Naive thymus-derived CD4-positive, alpha-beta T cell (primary cell): Measurements from ENCODE around the gene MECP2. TPM values are rescaled to one million over a fixed set of nuclear protein-coding genes. Genes with fewer than 3 reads are reported as not detected.

Experiments used
- ATAC-seq: fragments of 150-1000 bp; cut with Tn5 transposase; 2 replicates; pipeline ENCODE4 v1.10.0; 2021; ENCODE audit warnings: mild to moderate bottlenecking, moderate library complexity
- CTCF ChIA-PET: fragments of 350-600 bp; sonication (Branson Sonifier 250); formaldehyde crosslinking; loops from one replicate; lab custom pipeline; 2021; ENCODE audit warnings: antibody characterized with exemption; lab: Charles Lee
- POLR2A ChIA-PET: fragments of 350-600 bp; sonication (Branson Sonifier 250); formaldehyde crosslinking; loops from one replicate; lab custom pipeline; 2021; ENCODE audit warnings: antibody characterized with exemption, inconsistent platforms; lab: Charles Lee
- DNase-seq, 9 donors: peaks; one replicate each; pipeline versions ENCODE4 v3.0.0 to v3.0.0-alpha.2; 2020 to 2022; ENCODE audit warnings: mixed read lengths in 1 of 9
- H3K27ac ChIP-seq: one replicate; pipeline ENCODE4 v1.7.0; 2013; ENCODE audit warnings: mild to moderate bottlenecking, low read depth, low read length, moderate library complexity
- H3K27me3 ChIP-seq, 2 donors: one replicate each; pipeline ENCODE4 v1.7.0; 2013; ENCODE audit warnings: low read length in 2 of 2, mild to moderate bottlenecking in 2 of 2, moderate library complexity in 2 of 2; ENCODE audit not compliant: control insufficient read depth in 2 of 2, insufficient read depth in 2 of 2
- H3K36me3 ChIP-seq, 3 experiments: 1 replicate in 2 of 3; 2 replicates in 1 of 3; pipeline ENCODE4 v1.7.0; 2013; ENCODE audit warnings: low read length in 3 of 3, mild to moderate bottlenecking in 3 of 3, moderate library complexity in 1 of 3; ENCODE audit not compliant: insufficient read depth in 3 of 3, control insufficient read depth in 2 of 3
- H3K4me1 ChIP-seq, 2 donors: one replicate each; pipeline ENCODE4 v1.7.0; 2013; ENCODE audit warnings: low read length in 2 of 2, mild to moderate bottlenecking in 2 of 2, moderate library complexity in 1 of 2; ENCODE audit not compliant: control insufficient read depth in 2 of 2, insufficient read depth in 2 of 2
- H3K4me3 ChIP-seq: 2 replicates; pipeline ENCODE4 v1.7.0; 2013; ENCODE audit warnings: mild to moderate bottlenecking, low read length
- H3K9me3 ChIP-seq, 3 experiments: 1 replicate in 2 of 3; 2 replicates in 1 of 3; pipeline ENCODE4 v1.7.0; 2013; ENCODE audit warnings: low read length in 3 of 3; ENCODE audit not compliant: control insufficient read depth in 2 of 3
- H3K27ac Mint-ChIP-seq, 9 donors: one replicate each; pipeline ENCODE4 v1.8.0; 2020 to 2022; ENCODE audit warnings: mixed read lengths in 9 of 9, mild to moderate bottlenecking in 8 of 9, moderate library complexity in 5 of 9, inconsistent platforms in 2 of 9
- H3K27me3 Mint-ChIP-seq, 5 donors: one replicate each; pipeline ENCODE4 v1.8.0; 2021 to 2022; ENCODE audit warnings: mixed read lengths in 5 of 5, mild to moderate bottlenecking in 1 of 5
- H3K36me3 Mint-ChIP-seq, 5 donors: one replicate each; pipeline ENCODE4 v1.8.0; 2020 to 2022; ENCODE audit warnings: mixed read lengths in 5 of 5, mild to moderate bottlenecking in 3 of 5, inconsistent platforms in 1 of 5
- H3K4me1 Mint-ChIP-seq, 7 donors: one replicate each; pipeline ENCODE4 v1.8.0; 2020 to 2022; ENCODE audit warnings: mixed read lengths in 7 of 7, mild to moderate bottlenecking in 3 of 7, inconsistent platforms in 1 of 7
- H3K4me3 Mint-ChIP-seq, 10 donors: one replicate each; pipeline ENCODE4 v1.8.0; 2020 to 2022; ENCODE audit warnings: mild to moderate bottlenecking in 10 of 10, mixed read lengths in 10 of 10, moderate library complexity in 6 of 10, inconsistent platforms in 2 of 10
- H3K9me3 Mint-ChIP-seq, 11 donors: one replicate each; pipeline ENCODE4 v1.8.0; 2020 to 2022; ENCODE audit warnings: mixed read lengths in 11 of 11, mild to moderate bottlenecking in 4 of 11, inconsistent platforms in 1 of 11, moderate library complexity in 1 of 11
- intact Hi-C, 2 donors: fragments of 100-400 bp; cut with micrococcal nuclease; formaldehyde crosslinking; loops; one replicate each; pipeline ENCODE4 v1.15.1; 2023
- polyA plus RNA-seq, 2 donors: library from polyadenylated mRNA; unstranded; fragments of 300-500 nt; fragmentation: Illumina TruSeq; gene quantifications; one replicate each; pipeline ENCODE4 v1.2.3, GENCODE V29; 2021
- total RNA-seq, 6 experiments: library from RNA in 5 of 6; stranded (reverse) in 5 of 6; gene quantifications; 1 replicate in 5 of 6; 2 replicates in 1 of 6; pipeline ENCODE4 v1.2.3 and lab custom pipeline; 2021 to 2026

MECP2 gene
- total and polyA plus RNA-seq, 7 experiments from 2014 or later: 12.1 to 155 (median 97.9) TPM

DNA sequence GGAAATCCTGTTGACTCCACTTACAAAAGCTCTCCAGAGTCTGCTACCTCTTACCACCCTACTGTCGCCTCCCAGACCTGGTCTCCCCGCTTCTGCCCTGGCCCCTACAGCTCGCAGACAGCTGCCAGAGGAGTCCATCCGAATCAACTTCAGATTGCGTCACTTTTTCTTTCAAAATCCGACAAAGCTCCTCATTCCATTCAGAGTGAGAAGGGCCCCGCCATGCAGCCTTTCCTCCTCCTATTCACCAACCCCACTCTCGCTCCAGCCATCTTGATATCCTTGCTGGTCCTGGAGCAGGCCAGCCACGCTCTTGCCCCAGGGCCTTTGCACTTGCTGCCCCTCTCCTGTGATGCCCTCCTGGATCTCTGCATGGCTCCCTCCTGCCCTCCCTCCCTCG lies 41.3 kb upstream of the MECP2 start:
- Mint-ChIP-seq H3K27ac (peak overlapping the region in 3 of 9 donors; percentile 18 to 81 (median 72)), H3K36me3 (no peaks in the 10 kb centered on the region), H3K4me3 (peak overlapping the region in 4 of 10 donors; percentile 32 to 71 (median 44)), H3K4me1 (peaks cover 8 to 29% (median 17%) of the 10 kb centered on the region in 7 donors), H3K27me3 (no peaks in the 10 kb centered on the region), H3K9me3 (peaks cover 0 to 1% (median 0%) of the 10 kb centered on the region in 11 donors)
- H3K4me1 ChIP-seq: peaks cover 16 to 32% of the 10 kb centered on the region in 2 donors
- no peak for DNase-seq
- ATAC-seq: no peak
- intact Hi-C loops: no loop called here
- H3K27ac ChIP-seq: no peak overlapping the region
- no peaks in the 10 kb centered on the region for H3K9me3 ChIP-seq
- H3K4me3 ChIP-seq: no peak overlapping the region
- no peaks in the 10 kb centered on the region for H3K27me3 ChIP-seq
- CTCF ChIA-PET: no interaction called here
- H3K36me3 ChIP-seq: no peaks in the 10 kb centered on the region
- POLR2A ChIA-PET: no interaction called here

- no peaks in the 10 kb centered on the region for H3K9me3 ChIP-seq
- Mint-ChIP-seq H3K4me1 (peaks cover 8 to 29% (median 17%) of the 10 kb centered on the region in 7 donors), H3K36me3 (no peaks in the 10 kb centered on the region), H3K4me3 (peak overlapping the region; percentile 69 to 90 (median 78)), H3K27me3 (no peaks in the 10 kb centered on the region), H3K9me3 (peaks cover 0 to 1% (median 0%) of the 10 kb centered on the region in 11 donors), H3K27ac (peak overlapping the region; percentile 78 to 95 (median 92))
- intact Hi-C loops: loop anchor here (1.0 kb wide), 3 partner anchors 12 to 172 kb away; partner anchors contain the start of gene MECP2 (in 1 of the 2)
- ChIA-PET POLR2A (interaction anchor here (0.6 to 2.5 kb wide), 6 partner anchors 13 to 190 kb away, joined by 3 to 10 read pairs (median 4); no protein-coding TSS in a partner anchor), CTCF (interaction anchor here (0.6 to 1.5 kb wide), 5 partner anchors 11 to 226 kb away, joined by 3 to 9 read pairs (median 4); no protein-coding TSS in a partner anchor)
- H3K4me3 ChIP-seq: peak overlapping the region; percentile 38
- no peaks in the 10 kb centered on the region for H3K27me3 ChIP-seq
- peaks cover 16 to 32% of the 10 kb centered on the region in 2 donors for H3K4me1 ChIP-seq
- peak overlapping the region; percentile 73 for H3K27ac ChIP-seq
- H3K36me3 ChIP-seq: no peaks in the 10 kb centered on the region
- ATAC-seq (peak; percentile 89), DNase-seq (peak; percentile 56 to 73 (median 67))
Measured at GRCh38 chrX:154136627-154137161, 39.2 kb upstream of the MECP2 start.

GRCh38 chrX:154135458-154136229 lies 38.1 kb upstream of the MECP2 start:
- peaks cover 0 to 1% (median 0%) of the 10 kb centered on the region in 11 donors for H3K9me3 Mint-ChIP-seq
- peak overlapping the region; percentile 69 to 90 (median 77) for H3K4me3 Mint-ChIP-seq
- H3K27ac ChIP-seq: peak overlapping the region; percentile 73
- peak overlapping the region; percentile 78 to 95 (median 90) for H3K27ac Mint-ChIP-seq
- peak; percentile 74 for ATAC-seq
- DNase-seq: peak in 7 of 9 donors; percentile 24 to 62 (median 44)
- no peaks in the 10 kb centered on the region for H3K36me3 ChIP-seq
- no peaks in the 10 kb centered on the region for H3K27me3 Mint-ChIP-seq
- POLR2A ChIA-PET: interaction anchor here (0.6 to 2.5 kb wide), 9 partner anchors 10 to 263 kb away, joined by 3 to 10 read pairs (median 4); no protein-coding TSS in a partner anchor
- H3K36me3 Mint-ChIP-seq: no peaks in the 10 kb centered on the region
- CTCF ChIA-PET: interaction anchor here (1.4 kb wide), 1 partner anchor 173 kb away, joined by 6 read pairs; no protein-coding TSS in a partner anchor
- no peaks in the 10 kb centered on the region for H3K27me3 ChIP-seq
- H3K4me3 ChIP-seq: peak overlapping the region; percentile 38
- intact Hi-C loops: loop anchor here (1.0 kb wide), 3 partner anchors 11 to 173 kb away; partner anchors contain the start of gene MECP2 (in 1 of the 2)
- peaks cover 8 to 29% (median 17%) of the 10 kb centered on the region in 7 donors for H3K4me1 Mint-ChIP-seq
- H3K4me1 ChIP-seq: peaks cover 16 to 32% of the 10 kb centered on the region in 2 donors
- no peaks in the 10 kb centered on the region for H3K9me3 ChIP-seq

- POLR2A ChIA-PET: interaction anchor here (0.6 kb wide), 1 partner anchor 244 kb away, joined by 4 read pairs; no protein-coding TSS in a partner anchor
- H3K27me3 Mint-ChIP-seq: no peaks in the 10 kb centered on the region
- ATAC-seq: no peak
Measured at GRCh38 chrX:154132366-154132765, 34.8 kb upstream of the MECP2 start.

DNA sequence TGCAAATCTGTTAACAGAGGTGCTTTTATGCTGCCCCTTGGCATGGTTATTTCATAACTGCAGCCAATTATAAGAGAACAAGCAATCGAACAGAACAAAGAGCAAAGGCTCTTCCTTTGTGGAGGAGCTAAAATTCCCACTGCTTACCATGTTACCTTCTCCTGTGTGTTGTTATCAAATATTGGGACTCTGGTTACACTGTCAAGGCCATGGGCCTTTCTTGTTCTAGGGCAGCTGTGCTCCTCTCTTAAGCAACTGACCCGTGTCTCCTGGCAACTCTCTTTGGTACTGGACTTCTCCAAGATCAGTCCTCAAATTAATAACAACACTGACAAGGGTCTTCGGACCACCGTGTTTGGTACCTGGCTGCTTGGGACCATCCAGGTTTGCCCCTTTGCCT lies 34.4 kb upstream of the MECP2 start:
- ChIA-PET CTCF (no interaction called here), POLR2A (interaction anchor here (0.6 to 1.0 kb wide), 3 partner anchors 35 to 244 kb away, joined by 3 to 7 read pairs (median 4); no protein-coding TSS in a partner anchor)
- no peak overlapping the region for H3K4me3 Mint-ChIP-seq

More at GRCh38 chrX:154132366-154132765, 34.8 kb upstream of the MECP2 start:
- intact Hi-C loops: no loop called here
- no peak for DNase-seq
- H3K36me3 ChIP-seq: no peaks in the 10 kb centered on the region
- Mint-ChIP-seq H3K4me1 (peaks cover 8 to 26% (median 15%) of the 10 kb centered on the region in 7 donors), H3K4me3 (no peak overlapping the region), H3K9me3 (peaks cover 0 to 1% (median 0%) of the 10 kb centered on the region in 11 donors), H3K27ac (peak overlapping the region in 1 of 9 donors; percentile 21), H3K36me3 (no peaks in the 10 kb centered on the region)
- no peaks in the 10 kb centered on the region for H3K9me3 ChIP-seq
- no peak overlapping the region for H3K27ac ChIP-seq
- CTCF ChIA-PET: no interaction called here
- H3K4me3 ChIP-seq: no peak overlapping the region
- peaks cover 16 to 25% of the 10 kb centered on the region in 2 donors for H3K4me1 ChIP-seq
- H3K27me3 ChIP-seq: no peaks in the 10 kb centered on the region

GRCh38 chrX:154126101-154126500 lies 28.6 kb upstream of the MECP2 start:
- POLR2A ChIA-PET: interaction anchor here (0.9 kb wide), 3 partner anchors 9 to 10 kb away, joined by 4 to 6 read pairs (median 4); no protein-coding TSS in a partner anchor

More for the DNA sequence above, 34.4 kb upstream of the MECP2 start:
- no peak overlapping the region for H3K27ac ChIP-seq
- ATAC-seq (no peak), DNase-seq (no peak)
- peak overlapping the region in 1 of 9 donors; percentile 21 for H3K27ac Mint-ChIP-seq
- intact Hi-C loops: no loop called here
- H3K36me3 Mint-ChIP-seq: no peaks in the 10 kb centered on the region
- no peaks in the 10 kb centered on the region for H3K36me3 ChIP-seq
- H3K27me3 Mint-ChIP-seq: no peaks in the 10 kb centered on the region
- no peak overlapping the region for H3K4me3 ChIP-seq
- H3K4me1 ChIP-seq: peaks cover 16 to 21% of the 10 kb centered on the region in 2 donors
- H3K27me3 ChIP-seq: no peaks in the 10 kb centered on the region
- peaks cover 8 to 26% (median 13%) of the 10 kb centered on the region in 7 donors for H3K4me1 Mint-ChIP-seq
- H3K9me3 Mint-ChIP-seq: peaks cover 0 to 1% (median 0%) of the 10 kb centered on the region in 11 donors
- H3K9me3 ChIP-seq: no peaks in the 10 kb centered on the region

More at GRCh38 chrX:154126101-154126500, 28.6 kb upstream of the MECP2 start:
- DNase-seq: no peak
- no peaks in the 10 kb centered on the region for H3K9me3 ChIP-seq
- H3K27me3 ChIP-seq: no peaks in the 10 kb centered on the region
- no peak overlapping the region for H3K27ac ChIP-seq
- CTCF ChIA-PET: no interaction called here
- peaks cover 0 to 30% (median 25%) of the 10 kb centered on the region in 7 donors for H3K4me1 Mint-ChIP-seq
- peak overlapping the region in 1 of 9 donors; percentile 67 for H3K27ac Mint-ChIP-seq
- no peaks in the 10 kb centered on the region for H3K36me3 Mint-ChIP-seq
- H3K27me3 Mint-ChIP-seq: no peaks in the 10 kb centered on the region
- no peak for ATAC-seq
- no peaks in the 10 kb centered on the region for H3K36me3 ChIP-seq
- peaks cover 21 to 30% of the 10 kb centered on the region in 2 donors for H3K4me1 ChIP-seq
- H3K4me3 ChIP-seq: no peak overlapping the region
- peaks cover 0 to 4% (median 0%) of the 10 kb centered on the region in 11 donors for H3K9me3 Mint-ChIP-seq
- H3K4me3 Mint-ChIP-seq: no peak overlapping the region
- intact Hi-C loops: no loop called here
